ENCODE results near the gene APOLD1. TPM values are rescaled to one million over a fixed set of nuclear protein-coding genes. Genes with fewer than 3 reads are reported as not detected.
"Not testable (repeated sequence)": the region's sequence is repeated elsewhere in the genome, so short reads cannot be mapped to it uniquely, and the experiment has no call there.

Gene APOLD1
- total RNA-seq, 1 donor from 2014 or later, result 20.0 TPM

GRCh38 chr12:12837025-12837812 lies 51.8 kb downstream of the APOLD1 start:
- peak in 1 of 2 donors; percentile 66 for DNase-seq (ENCODE audit: low spot score in 2 of 2)
- FAIRE-seq, result no peak

GRCh38 chr12:12837813-12838153 lies 52.3 kb downstream of the APOLD1 start:
- no peak for DNase-seq (ENCODE audit: low spot score in 2 of 2)
- no peak for FAIRE-seq

- FAIRE-seq (no peak), DNase-seq (ENCODE audit: low spot score in 2 of 2) (no peak)
Measured at GRCh38 chr12:12839003-12839395, 53.5 kb downstream of the APOLD1 start.

- FAIRE-seq; DNase-seq (ENCODE audit: low spot score in 2 of 2): not testable (repeated sequence)
Measured at GRCh38 chr12:12839439-12839838, 54.0 kb downstream of the APOLD1 start.

- DNase-seq (ENCODE audit: low spot score in 2 of 2) (no peak), FAIRE-seq (no peak)
Measured at GRCh38 chr12:12839873-12840579, 54.6 kb downstream of the APOLD1 start.

GRCh38 chr12:12840580-12840899 lies 55.1 kb downstream of the APOLD1 start:
- DNase-seq (ENCODE audit: low spot score in 2 of 2), result no peak
- no peak for FAIRE-seq

Small RNA genes lying within 50 kb of the gene (small RNA-seq; reads per million reads assigned to genes)
- gene AC007215.1 (not detected), gene MIR613 (not detected)

Other genes starting within 250 kb of the APOLD1 start
- 9.8 TPM for gene DUSP16, start 222.8 kb upstream of the APOLD1 start, total RNA-seq
- gene CREBL2, start 173.8 kb upstream of the APOLD1 start, total RNA-seq, result 35.9 TPM
- 32.2 TPM for gene GPR19, start 89.5 kb upstream of the APOLD1 start, total RNA-seq
- gene CDKN1B, start 68.3 kb upstream of the APOLD1 start, total RNA-seq, result 151 TPM
- 62.4 TPM for gene DDX47, start 27.7 kb downstream of the APOLD1 start, total RNA-seq
- gene GPRC5A, start 105.9 kb downstream of the APOLD1 start, total RNA-seq, result under 0.01 TPM
- gene GPRC5D, start 166.5 kb downstream of the APOLD1 start, total RNA-seq, result not detected
- gene HEBP1, start 214.6 kb downstream of the APOLD1 start, total RNA-seq, result 3.3 TPM

Measured in frontal cortex (tissue), 4 donors.